Middle frontal gyrus (tissue), 1 donor: ENCODE data around the gene ENPP3.
A peak's percentile ranks its signal among the peaks of the same experiment; 100 is the strongest.
"Not testable (repeated sequence)": the region's sequence is repeated elsewhere in the genome, so short reads cannot be mapped to it uniquely, and the experiment has no call there.

Source experiments
- DNase-seq: peaks from one replicate; pipeline ENCODE4 v3.0.0-alpha.2; 2015; ENCODE audit warnings: low spot score; ENCODE audit errors: extremely low spot score

The ENPP3 gene

GRCh38 chr6:131736003-131736596 is 99.0 kb downstream of the ENPP3 start:
- DNase-seq = no peak

- DNase-seq = no peak
Measured at GRCh38 chr6:131736811-131737210, 99.7 kb downstream of the ENPP3 start.

DNA sequence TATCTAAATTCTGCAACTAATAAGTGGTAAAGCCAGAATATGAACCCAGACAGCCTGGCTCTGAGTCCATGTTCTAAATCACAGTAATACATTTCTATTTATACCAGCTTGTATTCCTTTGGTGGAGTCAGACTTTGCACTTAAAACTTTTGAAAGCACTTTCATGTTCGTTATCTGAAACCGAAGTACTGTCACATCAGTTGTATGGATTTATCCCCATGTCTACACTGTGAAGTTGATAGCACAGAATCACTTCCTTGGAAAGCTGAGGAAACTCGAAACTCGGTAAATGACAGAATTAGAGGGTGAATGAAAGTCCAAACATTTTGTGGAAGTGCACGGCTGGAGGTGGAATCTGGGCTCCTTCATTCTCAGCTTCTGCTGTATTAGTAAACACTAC is 102.0 kb downstream of the ENPP3 start:
- DNase-seq = no peak

DNA sequence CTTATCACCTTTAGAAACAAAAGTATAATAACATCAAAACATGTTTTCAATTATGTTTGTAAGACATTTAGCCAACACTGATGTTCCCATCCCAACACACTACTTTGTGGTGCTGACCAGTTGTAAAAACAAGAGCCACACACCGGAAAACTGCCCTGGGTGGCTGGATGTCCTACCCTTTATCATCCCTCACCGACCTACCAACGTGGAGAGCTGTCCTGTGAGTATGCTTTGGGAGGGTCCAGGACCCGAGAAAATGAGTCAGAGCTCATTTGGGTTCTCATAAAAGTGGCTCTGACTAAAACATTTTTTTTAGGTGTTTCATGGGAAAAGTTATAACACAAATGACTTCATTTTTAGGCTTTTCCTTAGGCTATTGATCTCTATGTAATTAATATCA is 103.1 kb downstream of the ENPP3 start:
- no peak for DNase-seq

DNA sequence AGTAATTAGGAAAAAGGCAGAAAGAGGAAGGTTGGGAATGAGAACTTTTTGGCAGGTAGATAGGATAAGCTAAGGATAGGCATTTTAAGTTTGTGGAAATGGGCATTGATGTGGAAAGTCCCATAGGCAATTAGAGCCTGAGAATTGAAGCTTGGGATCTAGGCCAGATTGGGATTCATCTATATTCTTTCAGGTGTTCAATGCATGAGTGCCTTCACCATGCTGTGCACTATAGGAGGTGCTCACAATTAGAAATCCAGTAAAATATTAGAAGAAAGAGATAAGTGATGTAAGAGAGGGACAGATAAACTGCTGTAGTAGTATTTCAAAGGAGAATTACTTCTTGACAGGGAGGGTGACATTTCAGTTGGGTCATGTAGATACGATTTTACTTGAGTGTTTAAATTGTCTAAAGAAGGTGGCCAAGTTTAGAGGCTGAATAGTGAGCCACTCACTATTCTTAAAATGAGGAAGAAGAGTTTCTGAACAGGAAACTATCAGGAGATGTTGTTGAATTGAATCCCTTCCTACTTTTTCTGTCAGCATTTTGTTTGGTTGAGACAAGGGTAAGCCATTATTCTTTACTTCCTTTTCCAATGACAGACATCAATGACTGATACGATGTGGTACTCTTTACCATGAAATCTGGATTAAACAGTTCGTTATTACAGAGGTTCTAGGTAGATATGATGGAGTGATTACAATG is 104.7 kb downstream of the ENPP3 start:
- no peak for DNase-seq

DNA sequence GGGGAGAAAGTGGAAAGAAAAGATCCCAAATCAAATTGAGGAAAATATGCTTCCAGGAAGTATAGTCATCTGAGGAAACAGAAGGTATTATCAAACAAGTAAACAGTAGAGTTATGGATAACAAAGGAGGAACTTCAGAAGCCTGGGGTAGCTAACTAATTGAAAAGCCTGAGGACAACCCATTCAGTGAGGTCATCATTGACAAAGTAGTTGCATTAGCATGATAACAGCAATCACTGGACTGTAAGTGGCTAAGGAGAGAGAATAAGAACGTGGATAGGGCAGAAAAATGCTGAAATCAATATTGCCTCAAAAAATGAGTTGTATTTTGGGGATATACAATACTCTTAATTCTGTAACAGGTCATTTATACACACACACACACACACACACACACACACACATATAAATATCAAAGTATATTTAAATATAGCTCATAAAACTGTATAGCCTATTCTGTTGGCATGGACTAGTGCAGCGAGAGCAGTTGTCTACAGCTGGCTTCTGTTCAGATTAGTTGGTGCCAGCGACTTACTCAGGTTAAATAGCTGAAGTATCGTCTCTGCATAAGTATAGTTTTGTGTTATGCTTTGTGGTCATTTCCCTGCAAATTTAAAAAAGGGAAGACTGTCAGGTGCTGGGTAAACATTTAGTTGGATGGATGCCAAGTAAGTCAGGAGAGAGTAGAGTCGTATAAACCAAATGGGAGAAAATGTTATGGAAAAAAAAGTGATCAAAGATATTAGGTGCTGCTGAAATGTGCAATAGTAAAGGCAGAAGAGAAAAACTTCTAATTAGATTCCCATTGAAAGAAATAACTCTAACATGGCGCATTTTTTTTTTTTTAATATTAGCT is 107.6 kb downstream of the ENPP3 start:
- no peak for DNase-seq

- DNase-seq = no peak
Measured at GRCh38 chr6:131745476-131745875, 108.4 kb downstream of the ENPP3 start.

GRCh38 chr6:131747821-131748353 is 110.8 kb downstream of the ENPP3 start:
- no peak for DNase-seq

DNA sequence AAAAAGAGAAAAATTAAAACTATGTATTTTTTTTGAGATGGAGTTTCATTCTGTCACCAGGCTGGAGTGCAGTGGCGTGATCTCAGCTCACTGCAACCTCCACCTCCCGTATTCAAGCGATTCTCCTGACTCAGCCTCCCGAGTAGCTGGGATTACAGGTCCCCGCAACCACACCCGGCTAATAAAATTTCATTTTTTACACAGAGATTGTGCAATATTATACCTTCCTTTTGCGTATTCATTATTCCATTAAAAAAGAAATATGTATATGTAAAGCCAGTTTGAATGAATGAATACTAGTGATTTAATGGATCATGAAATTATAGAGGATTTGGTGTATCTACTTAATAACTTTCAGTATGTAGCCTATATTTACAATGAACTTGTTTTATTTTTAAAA is 111.9 kb downstream of the ENPP3 start:
- DNase-seq = no peak

GRCh38 chr6:131751012-131751715 is 114.1 kb downstream of the ENPP3 start:
- DNase-seq = not testable (repeated sequence)

- no peak for DNase-seq
Measured at GRCh38 chr6:131754088-131754487, 117.0 kb downstream of the ENPP3 start.

GRCh38 chr6:131754715-131755567 is 117.8 kb downstream of the ENPP3 start:
- DNase-seq = no peak

DNA sequence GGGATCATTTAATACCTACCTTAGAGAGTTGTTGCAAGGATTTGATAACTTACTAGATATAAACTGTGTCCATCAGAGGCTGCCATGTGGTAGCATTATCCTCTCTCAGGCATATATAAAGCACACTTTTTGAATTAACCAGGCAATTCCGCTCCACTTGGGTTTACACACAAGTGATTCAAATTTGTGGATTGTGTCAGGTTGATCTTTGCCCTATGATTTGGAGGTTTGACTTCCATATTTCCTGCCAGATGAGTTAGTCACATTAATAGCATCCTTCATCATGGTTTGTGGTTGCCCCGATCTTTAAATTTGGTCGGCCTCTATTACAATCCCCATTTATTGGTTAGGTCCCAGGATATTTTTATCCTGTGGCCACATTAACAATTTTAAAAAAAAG is 118.5 kb downstream of the ENPP3 start:
- no peak for DNase-seq

GRCh38 chr6:131756039-131756438 is 118.9 kb downstream of the ENPP3 start:
- DNase-seq = no peak

GRCh38 chr6:131758920-131759319 is 121.8 kb downstream of the ENPP3 start:
- no peak for DNase-seq

DNA sequence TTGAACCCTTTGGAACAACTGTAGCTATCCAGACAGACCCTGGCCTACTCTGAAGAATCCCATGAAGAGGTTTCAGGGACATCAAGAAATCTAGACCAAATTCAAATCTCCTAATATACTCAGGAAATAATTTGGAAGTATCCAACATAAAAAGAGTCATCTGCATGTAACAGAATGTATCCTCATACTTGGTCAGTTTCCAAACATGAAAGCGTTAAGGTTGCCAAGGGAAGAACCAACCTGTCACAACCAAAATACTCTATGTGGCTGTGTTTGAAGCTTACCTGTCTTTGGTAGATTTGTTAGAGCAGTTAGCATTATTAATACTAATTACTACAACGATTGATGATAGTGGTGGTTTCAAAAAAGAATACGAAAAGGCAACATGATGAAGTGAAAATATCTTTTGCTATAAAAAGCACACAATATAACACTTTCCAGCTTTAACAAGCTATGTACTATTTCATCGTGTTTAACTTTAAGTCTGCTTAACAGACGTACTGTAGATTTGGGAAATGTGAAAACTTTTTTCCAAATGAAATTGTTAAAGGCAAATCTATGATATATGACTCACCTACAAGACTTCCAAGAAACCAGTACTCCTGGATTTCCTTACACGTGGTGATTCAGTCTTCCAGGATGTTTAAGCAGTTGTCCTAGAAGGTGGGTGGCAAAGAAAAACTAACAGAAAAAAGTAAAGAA is 124.1 kb downstream of the ENPP3 start:
- DNase-seq = peak; percentile 13

DNA sequence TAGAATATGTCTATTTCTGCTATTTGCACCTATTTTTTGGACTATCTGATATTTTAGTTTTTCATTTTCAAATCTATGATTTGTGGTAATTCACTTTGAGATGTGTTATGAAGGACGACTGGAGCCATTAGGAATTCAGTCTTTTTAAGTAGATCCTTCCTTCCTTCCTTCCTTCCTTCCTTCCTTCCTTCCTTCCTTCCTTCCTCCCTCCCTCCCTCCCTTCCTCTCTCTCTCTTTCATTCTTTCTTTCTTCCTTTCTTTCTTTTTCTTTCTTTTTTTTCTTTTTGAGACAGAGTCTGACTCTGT is 124.6 kb downstream of the ENPP3 start:
- DNase-seq = no peak

GRCh38 chr6:131762984-131763383 is 125.9 kb downstream of the ENPP3 start:
- no peak for DNase-seq

DNA sequence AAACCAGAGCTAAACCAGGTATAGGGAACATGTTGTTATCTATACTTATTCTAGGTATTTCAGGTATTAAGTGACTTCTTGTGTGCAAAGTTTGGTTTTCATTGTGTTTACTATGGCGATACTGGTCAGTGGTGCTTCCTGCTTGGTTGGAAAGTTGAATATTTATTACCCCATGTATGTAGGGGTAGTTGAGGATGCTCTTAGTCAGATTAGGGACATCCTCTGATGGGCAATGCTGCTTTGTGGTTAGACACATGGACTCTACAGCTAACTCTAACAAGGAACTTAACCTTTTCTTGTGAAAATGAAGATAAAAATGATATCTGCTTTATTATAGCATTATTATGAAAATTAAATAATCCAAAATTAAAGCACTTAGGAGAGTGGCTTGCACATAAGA is 126.6 kb downstream of the ENPP3 start:
- DNase-seq = no peak

- DNase-seq = no peak
Measured at GRCh38 chr6:131764350-131764749, 127.2 kb downstream of the ENPP3 start.
